Measurements from ENCODE around the gene NEU1.

The NEU1 gene

GRCh38 chr6:31900917-31901414 is 38.3 kb upstream of the NEU1 start:
- H3K9me3 Mint-ChIP-seq, result no peaks in the 10 kb centered on the region
- TF ChIP-seq CTCF (IDR thresholded peaks at IDR 0.05; ENCODE audit: unreplicated experiment in 3 of 3), result no peak
- no peaks in the 10 kb centered on the region for H3K27me3 Mint-ChIP-seq (ENCODE audit: low read depth)
- H3K4me1 Mint-ChIP-seq, result peaks cover 34% of the 10 kb centered on the region
- H3K27ac Mint-ChIP-seq, result peak overlapping the region; percentile 67 to 97 (median 75)
- H3K36me3 Mint-ChIP-seq (ENCODE audit: low read depth), result no peaks in the 10 kb centered on the region
- peak overlapping the region; percentile 81 to 89 (median 82) for H3K4me3 Mint-ChIP-seq

GRCh38 chr6:31899882-31900722 is 37.5 kb upstream of the NEU1 start:
- Mint-ChIP-seq H3K4me1 (peaks cover 32% of the 10 kb centered on the region), H3K9me3 (no peaks in the 10 kb centered on the region), H3K27ac (peak overlapping the region; percentile 48 to 95 (median 81)), H3K36me3 (ENCODE audit: low read depth) (peaks cover 7% of the 10 kb centered on the region), H3K4me3 (peak overlapping the region; percentile 81 to 99 (median 89)), H3K27me3 (ENCODE audit: low read depth) (no peaks in the 10 kb centered on the region)
- TF ChIP-seq CTCF (IDR thresholded peaks at IDR 0.05; ENCODE audit: unreplicated experiment in 3 of 3), result no peak

GRCh38 chr6:31899215-31899614 is 36.6 kb upstream of the NEU1 start:
- Mint-ChIP-seq H3K4me3 (peak overlapping the region; percentile 77 to 99 (median 89)), H3K36me3 (ENCODE audit: low read depth) (peaks cover 11% of the 10 kb centered on the region), H3K4me1 (peaks cover 32% of the 10 kb centered on the region), H3K27me3 (ENCODE audit: low read depth) (no peaks in the 10 kb centered on the region), H3K9me3 (no peaks in the 10 kb centered on the region), H3K27ac (peak overlapping the region; percentile 48 to 95 (median 81))
- TF ChIP-seq CTCF (IDR thresholded peaks at IDR 0.05; ENCODE audit: unreplicated experiment in 3 of 3), result no peak

- TF ChIP-seq CTCF (IDR thresholded peaks at IDR 0.05; ENCODE audit: unreplicated experiment in 3 of 3), result no peak
- Mint-ChIP-seq H3K36me3 (ENCODE audit: low read depth) (peaks cover 13% of the 10 kb centered on the region), H3K4me1 (peaks cover 32% of the 10 kb centered on the region), H3K27me3 (ENCODE audit: low read depth) (no peaks in the 10 kb centered on the region), H3K27ac (peak overlapping the region; percentile 88 to 95 (median 92)), H3K9me3 (no peaks in the 10 kb centered on the region), H3K4me3 (peak overlapping the region; percentile 97 to 99 (median 99))
These were observed 35.9 kb upstream of the NEU1 start for GRCh38 chr6:31898383-31899011.

- Mint-ChIP-seq H3K4me1 (peaks cover 28% of the 10 kb centered on the region), H3K27ac (peak within 1 kb of the TSS; percentile 88 to 95 (median 92)), H3K27me3 (ENCODE audit: low read depth) (no peaks in the 10 kb centered on the region), H3K36me3 (ENCODE audit: low read depth) (peaks cover 17% of the 10 kb centered on the region), H3K9me3 (no peaks in the 10 kb centered on the region), H3K4me3 (peak within 1 kb of the TSS; percentile 97 to 99 (median 99))
- TF ChIP-seq CTCF (IDR thresholded peaks at IDR 0.05; ENCODE audit: unreplicated experiment in 3 of 3), result no peak
These were observed 35.2 kb upstream of the NEU1 start, which contains the start of gene EHMT2 for GRCh38 chr6:31897612-31898382. EHMT2 (minus strand) TSS chr6:31897698; CDS start chr6:31897677, 21 bp downstream.

Data from nephron (organoid).